A549 (cell line): Measurements from ENCODE around the gene ERICH2. TPM values are rescaled to one million over a fixed set of nuclear protein-coding genes. Genes with fewer than 3 reads are reported as not detected.

Source experiments
- ATAC-seq, 2 experiments: fragments of 200-7000 bp in 1 of 2; fragments of >200 bp in 1 of 2; cut with Nextera tagmentation in 1 of 2; cut with Tn5 transposase in 1 of 2; 3 replicates each; pipeline versions ENCODE4 v1.8.0 to v1.9.1; 2018 to 2020; ENCODE audit warnings: mild to moderate bottlenecking in 1 of 2, moderate library complexity in 1 of 2
- CTCF ChIA-PET: fragments of 300-600 bp; sonication (Branson Sonifier 250); formaldehyde crosslinking; extraction: SDS; loops from one replicate; lab custom pipeline; 2021; ENCODE audit warnings: antibody characterized with exemption, inconsistent platforms; lab: Yijun Ruan, JAX
- POLR2A ChIA-PET: fragments of 350-600 bp; formaldehyde crosslinking; extraction: SDS; loops from one replicate; lab custom pipeline; 2021; ENCODE audit warnings: antibody characterized with exemption, inconsistent platforms; lab: Yijun Ruan, JAX
- DNase-seq, 2 experiments: peaks; one replicate each; pipeline versions ENCODE4 v3.0.0 to v3.0.0-alpha.2; 2011 to 2016; ENCODE audit warnings: low read depth in 1 of 2, low spot score in 1 of 2
- FAIRE-seq: peaks from 2 replicates; lab custom pipeline; 2011; peaks lifted over from hg19 to GRCh38; lab: Jason Lieb, UNC
- H3K27ac ChIP-seq, 2 experiments: fragments of >200 bp; sonication (Bioruptor Twin); formaldehyde crosslinking; 3 replicates each; pipeline ENCODE4 v1.5.1; 2016 to 2017
- H3K4me1 ChIP-seq: fragments of >200 bp; sonication (Bioruptor Twin); formaldehyde crosslinking; 3 replicates; pipeline ENCODE4 v1.6.1; 2016
- H3K4me2 ChIP-seq: fragments of >200 bp; sonication (Bioruptor Twin); formaldehyde crosslinking; 3 replicates; pipeline ENCODE4 v1.6.1; 2016
- H3K4me3 ChIP-seq: fragments of >200 bp; sonication (Bioruptor Twin); formaldehyde crosslinking; 3 replicates; pipeline ENCODE4 v1.5.1; 2016
- H3K9me3 ChIP-seq: fragments of >200 bp; sonication (Bioruptor Twin); formaldehyde crosslinking; 3 replicates; pipeline ENCODE4 v1.6.1; 2016
- HDAC2 ChIP-seq: fragments of 200-600 bp; sonication (generic); IDR thresholded peaks from 2 replicates; pipeline ENCODE4 v1.6.1; 2016
- KDM1A ChIP-seq: fragments of 200-600 bp; sonication (generic); IDR thresholded peaks from 2 replicates; pipeline ENCODE4 v1.6.1; 2016; ENCODE audit warnings: low read depth, mild to moderate bottlenecking
- MAFK ChIP-seq: fragments of 450-650 bp; IDR thresholded peaks from 2 replicates; pipeline ENCODE4 v1.6.1; 2014; ENCODE audit not compliant: partially characterized antibody
- RAD21 ChIP-seq, 2 experiments: fragments of >200 bp in 1 of 2; sonication (Bioruptor Twin) in 1 of 2; formaldehyde crosslinking in 1 of 2; IDR thresholded peaks in 1 of 2; conservative IDR thresholded peaks in 1 of 2; 2 replicates in 1 of 2; 3 replicates in 1 of 2; pipeline ENCODE4 v1.6.1; 2012 to 2018; ENCODE audit warnings: inconsistent platforms in 1 of 2
- RNF2 ChIP-seq: fragments of 200-600 bp; sonication (generic); IDR thresholded peaks from 2 replicates; pipeline ENCODE4 v1.6.1; 2016; ENCODE audit warnings: low read depth, mild to moderate bottlenecking, antibody characterized with exemption, moderate library complexity, borderline replicate concordance
- SMC3 ChIP-seq: fragments of >200 bp; sonication (Bioruptor Twin); formaldehyde crosslinking; IDR thresholded peaks from 3 replicates; pipeline ENCODE4 v1.6.1; 2018; ENCODE audit warnings: inconsistent platforms
- TFCP2L1 ChIP-seq: fragments of 250-450 bp; sonication (Bioruptor Pico); IDR thresholded peaks from 2 replicates; pipeline ENCODE4 v1.5.0; 2021; ENCODE audit warnings: mild to moderate bottlenecking
- WGBS: methylation state at CpG from one replicate; pipeline ENCODE4 v1.1.6; 2017; ENCODE audit errors: missing lambda C conversion rate; 5-methylcytosine and 5-hydroxymethylcytosine counted together
- polyA plus RNA-seq, 4 experiments: library from polyadenylated mRNA; depleted of rRNA in 3 of 4; stranded (reverse); fragments of >200 nt; fragmentation: RNase III in 1 of 4; extraction: RNeasy Plus Mini Kit Qiagen cat#74134 plus additional on column Dnase treatment in 1 of 4; gene quantifications; 2 replicates in 3 of 4; 3 replicates in 1 of 4; pipeline ENCODE4 v1.2.3, GENCODE V29; 2011 to 2017
- TF ChIP-seq, protein P1 (sequence below): fragments of >200 bp; sonication (Bioruptor Twin); formaldehyde crosslinking; IDR thresholded peaks from 3 replicates; pipeline ENCODE4 v1.5.1; 2016
- TF ChIP-seq, protein P2 (sequence below): IDR thresholded peaks from 2 replicates; pipeline ENCODE4 v1.6.1; 2012; ENCODE audit warnings: low read depth, borderline replicate concordance
- TF ChIP-seq, protein P3 (sequence below): IDR thresholded peaks from 2 replicates; pipeline ENCODE4 v1.6.1; 2012
- TF ChIP-seq, protein P4 (sequence below): fragments of >200 bp; sonication (Bioruptor Twin); formaldehyde crosslinking; IDR thresholded peaks from 3 replicates; pipeline ENCODE4 v1.6.1; 2016

The ERICH2 gene
- polyA plus RNA-seq, 2 of the 4 experiments (the other 2 are of a cell fraction), result not detected

DNA sequence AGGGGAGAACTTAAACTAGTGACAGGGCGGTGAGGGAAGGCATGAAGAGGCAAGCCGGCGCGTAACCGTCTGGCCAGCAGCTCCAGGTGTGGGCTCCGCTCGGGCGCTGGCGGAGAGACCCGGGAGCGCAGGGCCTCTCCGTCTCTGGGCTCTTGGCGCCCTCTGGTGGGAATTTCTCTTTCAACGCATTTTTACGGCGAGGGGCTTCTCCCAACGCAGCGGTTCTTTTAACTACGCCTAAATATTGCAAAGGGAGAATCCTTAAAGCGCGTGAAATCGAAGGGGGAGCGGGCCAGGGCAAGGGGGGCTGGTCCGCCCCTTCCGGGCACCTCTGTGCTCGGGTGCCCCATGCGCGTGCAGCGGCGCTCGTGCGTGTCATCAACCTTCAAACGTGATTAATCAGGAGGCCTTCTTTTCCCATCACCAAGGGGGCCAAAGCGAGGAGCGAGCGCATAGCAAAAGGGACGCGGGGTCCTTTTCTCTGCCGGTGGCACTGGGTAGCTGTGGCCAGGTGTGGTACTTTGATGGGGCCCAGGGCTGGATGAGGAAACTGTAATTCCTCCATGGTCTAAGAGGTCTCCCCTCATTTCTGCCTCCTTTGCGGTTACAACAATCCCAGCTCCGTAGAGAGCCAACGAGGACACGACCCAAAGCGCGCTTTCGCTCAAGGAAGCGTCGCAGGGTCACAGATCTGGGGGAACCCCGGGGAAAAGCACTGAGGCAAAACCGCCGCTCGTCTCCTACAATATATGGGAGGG is 45.7 kb downstream of the ERICH2 start:
- ATAC-seq (peak; percentile 51 to 80), FAIRE-seq (no peak), DNase-seq (peak; percentile 67)
- H3K4me2 ChIP-seq, result peak overlapping the region; percentile 98
- CTCF ChIA-PET, result interaction anchor here (0.6 to 6.8 kb wide), 48 partner anchors 8 to 1368 kb away, joined by 3 to 95 read pairs (median 4); partner anchors contain the start of gene ERICH2
- no peak overlapping the region for H3K27ac ChIP-seq
- POLR2A ChIA-PET, result no interaction called here
- peak; percentile 85 to 92 for TF ChIP-seq RAD21 (conservative IDR thresholded peaks at IDR 0.05 in 1 of 2, IDR thresholded peaks at IDR 0.05 in 1 of 2)
- TF ChIP-seq KDM1A, result no peak
- no peak for TF ChIP-seq TFCP2L1 (CRISPR knock-in tag)
- peak; percentile 86 for TF ChIP-seq RNF2
- peak; percentile 78 for TF ChIP-seq SMC3
- TF ChIP-seq, protein P1, sequence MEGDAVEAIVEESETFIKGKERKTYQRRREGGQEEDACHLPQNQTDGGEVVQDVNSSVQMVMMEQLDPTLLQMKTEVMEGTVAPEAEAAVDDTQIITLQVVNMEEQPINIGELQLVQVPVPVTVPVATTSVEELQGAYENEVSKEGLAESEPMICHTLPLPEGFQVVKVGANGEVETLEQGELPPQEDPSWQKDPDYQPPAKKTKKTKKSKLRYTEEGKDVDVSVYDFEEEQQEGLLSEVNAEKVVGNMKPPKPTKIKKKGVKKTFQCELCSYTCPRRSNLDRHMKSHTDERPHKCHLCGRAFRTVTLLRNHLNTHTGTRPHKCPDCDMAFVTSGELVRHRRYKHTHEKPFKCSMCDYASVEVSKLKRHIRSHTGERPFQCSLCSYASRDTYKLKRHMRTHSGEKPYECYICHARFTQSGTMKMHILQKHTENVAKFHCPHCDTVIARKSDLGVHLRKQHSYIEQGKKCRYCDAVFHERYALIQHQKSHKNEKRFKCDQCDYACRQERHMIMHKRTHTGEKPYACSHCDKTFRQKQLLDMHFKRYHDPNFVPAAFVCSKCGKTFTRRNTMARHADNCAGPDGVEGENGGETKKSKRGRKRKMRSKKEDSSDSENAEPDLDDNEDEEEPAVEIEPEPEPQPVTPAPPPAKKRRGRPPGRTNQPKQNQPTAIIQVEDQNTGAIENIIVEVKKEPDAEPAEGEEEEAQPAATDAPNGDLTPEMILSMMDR, result peak; percentile 85
- no peaks in the 10 kb centered on the region for H3K9me3 ChIP-seq
- peak overlapping the region; percentile 43 for H3K4me3 ChIP-seq
- peaks cover 23% of the 10 kb centered on the region for H3K4me1 ChIP-seq
- WGBS, result 6% methylated on average over 50 of the region's 52 CpGs

DNA sequence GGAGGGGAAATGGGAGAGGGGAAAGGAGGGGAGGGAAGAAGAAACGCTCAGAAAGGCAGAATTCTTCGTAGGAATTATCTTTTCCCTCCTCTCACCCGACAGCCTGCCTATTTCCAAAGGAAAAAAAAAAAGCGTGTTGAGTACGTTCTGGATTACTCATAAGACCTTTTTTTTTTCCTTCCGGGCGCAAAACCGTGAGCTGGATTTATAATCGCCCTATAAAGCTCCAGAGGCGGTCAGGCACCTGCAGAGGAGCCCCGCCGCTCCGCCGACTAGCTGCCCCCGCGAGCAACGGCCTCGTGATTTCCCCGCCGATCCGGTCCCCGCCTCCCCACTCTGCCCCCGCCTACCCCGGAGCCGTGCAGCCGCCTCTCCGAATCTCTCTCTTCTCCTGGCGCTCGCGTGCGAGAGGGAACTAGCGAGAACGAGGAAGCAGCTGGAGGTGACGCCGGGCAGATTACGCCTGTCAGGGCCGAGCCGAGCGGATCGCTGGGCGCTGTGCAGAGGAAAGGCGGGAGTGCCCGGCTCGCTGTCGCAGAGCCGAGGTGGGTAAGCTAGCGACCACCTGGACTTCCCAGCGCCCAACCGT is 46.4 kb downstream of the ERICH2 start, which contains the start of gene GAD1:
Gene GAD1 (plus strand): TSS at position 384 of the 589 bp plus-strand sequence. CDS start 1,705 bp downstream, outside the sequence.
- H3K27ac ChIP-seq, result no peak within 1 kb of the TSS
- POLR2A ChIA-PET, result no interaction called here
- CTCF ChIA-PET, result interaction anchor here (0.7 to 6.8 kb wide), 34 partner anchors 9 to 584 kb away, joined by 3 to 95 read pairs (median 6); partner anchors contain the start of gene ERICH2
- no peaks in the 10 kb centered on the region for H3K9me3 ChIP-seq
- peak within 1 kb of the TSS; percentile 43 for H3K4me3 ChIP-seq
- DNase-seq, result peak; percentile 56 to 70
- ATAC-seq, result peak; percentile 56 to 79
- peaks cover 30% of the 10 kb centered on the region for H3K4me1 ChIP-seq
- FAIRE-seq, result no peak
- TF ChIP-seq, protein P2, sequence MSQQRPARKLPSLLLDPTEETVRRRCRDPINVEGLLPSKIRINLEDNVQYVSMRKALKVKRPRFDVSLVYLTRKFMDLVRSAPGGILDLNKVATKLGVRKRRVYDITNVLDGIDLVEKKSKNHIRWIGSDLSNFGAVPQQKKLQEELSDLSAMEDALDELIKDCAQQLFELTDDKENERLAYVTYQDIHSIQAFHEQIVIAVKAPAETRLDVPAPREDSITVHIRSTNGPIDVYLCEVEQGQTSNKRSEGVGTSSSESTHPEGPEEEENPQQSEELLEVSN, result peak; percentile 68
- TF ChIP-seq, protein P3, sequence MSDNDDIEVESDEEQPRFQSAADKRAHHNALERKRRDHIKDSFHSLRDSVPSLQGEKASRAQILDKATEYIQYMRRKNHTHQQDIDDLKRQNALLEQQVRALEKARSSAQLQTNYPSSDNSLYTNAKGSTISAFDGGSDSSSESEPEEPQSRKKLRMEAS, result peak; percentile 32
- no peak for TF ChIP-seq MAFK
- TF ChIP-seq, all 56 proteins: peak for 2
- peak within 1 kb of the TSS; percentile 98 for H3K4me2 ChIP-seq
- under 1% methylated on average over 18 of the region's 49 CpGs for WGBS

DNA sequence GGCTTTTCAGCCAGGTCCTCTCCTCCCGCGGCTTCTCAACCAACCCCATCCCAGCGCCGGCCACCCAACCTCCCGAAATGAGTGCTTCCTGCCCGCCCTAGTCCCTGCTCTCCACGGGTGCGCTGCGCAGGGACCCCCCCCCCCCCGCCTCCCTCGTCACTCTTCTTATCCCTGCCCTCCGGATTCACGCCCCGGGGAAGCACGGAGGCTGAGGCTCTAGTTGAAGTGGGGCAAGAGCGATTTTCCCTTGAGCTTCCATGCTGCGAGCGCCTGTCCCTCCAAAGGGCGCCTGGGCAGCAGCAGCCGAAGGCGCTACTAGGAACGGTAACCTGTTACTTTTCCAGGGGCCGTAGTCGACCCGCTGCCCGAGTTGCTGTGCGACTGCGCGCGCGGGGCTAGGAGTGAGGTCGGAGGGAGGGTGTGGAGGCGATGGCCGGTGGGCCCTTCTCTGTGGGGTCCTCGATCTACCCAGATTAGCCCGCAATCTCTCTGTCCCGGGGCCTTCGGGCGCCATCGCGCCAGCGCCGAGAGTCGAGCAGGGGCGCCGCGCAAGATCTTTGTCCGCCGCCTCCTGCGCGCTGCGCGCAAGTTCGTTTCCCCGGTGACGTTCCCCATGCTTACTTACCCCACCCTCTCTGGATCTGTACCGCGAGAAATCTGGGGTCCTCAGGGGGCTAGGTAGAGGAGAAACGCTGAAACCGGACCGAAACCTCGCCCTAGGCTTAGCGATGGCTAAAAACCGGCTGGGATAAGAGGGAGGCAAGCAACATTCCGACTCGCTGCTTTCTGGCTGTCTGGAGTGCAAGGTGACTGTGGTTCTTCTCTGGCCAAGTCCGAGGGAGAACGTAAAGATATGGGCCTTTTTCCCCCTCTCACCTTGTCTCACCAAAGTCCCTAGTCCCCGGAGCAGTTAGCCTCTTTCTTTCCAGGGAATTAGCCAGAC is 47.2 kb downstream of the ERICH2 start:
- ChIA-PET POLR2A (no interaction called here), CTCF (interaction anchor here (1.1 to 6.8 kb wide), 17 partner anchors 12 to 585 kb away, joined by 3 to 95 read pairs (median 10); no protein-coding TSS in a partner anchor)
- under 1% methylated on average over 58 of the region's 69 CpGs for WGBS
- peak; percentile 83 for TF ChIP-seq HDAC2
- TF ChIP-seq, protein P4, sequence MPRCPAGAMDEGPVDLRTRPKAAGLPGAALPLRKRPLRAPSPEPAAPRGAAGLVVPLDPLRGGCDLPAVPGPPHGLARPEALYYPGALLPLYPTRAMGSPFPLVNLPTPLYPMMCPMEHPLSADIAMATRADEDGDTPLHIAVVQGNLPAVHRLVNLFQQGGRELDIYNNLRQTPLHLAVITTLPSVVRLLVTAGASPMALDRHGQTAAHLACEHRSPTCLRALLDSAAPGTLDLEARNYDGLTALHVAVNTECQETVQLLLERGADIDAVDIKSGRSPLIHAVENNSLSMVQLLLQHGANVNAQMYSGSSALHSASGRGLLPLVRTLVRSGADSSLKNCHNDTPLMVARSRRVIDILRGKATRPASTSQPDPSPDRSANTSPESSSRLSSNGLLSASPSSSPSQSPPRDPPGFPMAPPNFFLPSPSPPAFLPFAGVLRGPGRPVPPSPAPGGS, result no peak
- H3K4me3 ChIP-seq, result peak overlapping the region; percentile 43
- FAIRE-seq (no peak), DNase-seq (peak in 1 of 2 experiments; percentile 50), ATAC-seq (peak; percentile 35 to 48)
- H3K4me1 ChIP-seq, result peaks cover 37% of the 10 kb centered on the region
- no peaks in the 10 kb centered on the region for H3K9me3 ChIP-seq
- no peak overlapping the region for H3K27ac ChIP-seq
- peak overlapping the region; percentile 98 for H3K4me2 ChIP-seq
